HG03575 (cell line): ENCODE results near the gene HSF2BP.
"Not testable (repeated sequence)": the region's sequence is repeated elsewhere in the genome, so short reads cannot be mapped to it uniquely, and the experiment has no call there.

Source experiments
- ATAC-seq: cut with Tn5 transposase; IDR thresholded peaks from one replicate; pipeline ENCODE4 v1.9.1; 2021; ENCODE audit not compliant: unreplicated experiment, insufficient number of reproducible peaks, low FRiP score; ENCODE audit errors: extremely low read depth

HSF2BP gene

DNA sequence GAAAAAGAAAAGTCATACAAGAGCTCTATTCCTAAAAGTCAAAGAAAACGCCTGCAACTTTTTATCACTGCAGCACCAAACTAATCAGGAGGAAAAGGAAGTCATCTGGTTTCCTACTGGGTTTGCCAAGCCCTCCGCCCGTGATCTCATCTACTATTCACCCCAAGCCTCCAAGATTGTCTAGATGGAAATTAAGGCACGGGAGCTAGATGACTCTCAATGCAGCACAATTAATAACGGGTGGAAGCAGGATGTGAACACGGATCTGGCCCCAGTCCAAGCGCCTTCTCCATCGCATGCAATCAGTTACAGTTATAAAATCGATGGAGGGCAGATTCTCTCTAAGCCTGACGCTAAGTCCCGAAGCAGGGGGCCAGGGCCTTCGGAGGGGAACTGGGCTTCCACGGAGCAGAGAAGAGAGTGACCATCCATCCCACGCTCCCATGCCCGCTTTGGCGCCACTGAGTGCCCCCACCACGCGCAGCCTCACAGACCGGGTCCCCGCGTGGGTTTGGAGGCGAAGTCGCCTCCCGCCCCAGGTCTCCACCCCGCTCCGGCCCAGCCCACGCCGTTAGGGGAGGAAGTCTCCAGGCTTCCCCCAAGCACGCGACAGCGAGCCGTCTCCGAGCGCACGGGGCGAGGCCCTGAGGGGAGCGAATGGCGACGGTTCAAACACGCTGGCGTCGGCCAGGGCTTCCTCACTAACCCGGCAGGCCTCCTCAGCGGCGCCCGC is 1.8 kb downstream of the HSF2BP start:
- no peak for ATAC-seq

DNA sequence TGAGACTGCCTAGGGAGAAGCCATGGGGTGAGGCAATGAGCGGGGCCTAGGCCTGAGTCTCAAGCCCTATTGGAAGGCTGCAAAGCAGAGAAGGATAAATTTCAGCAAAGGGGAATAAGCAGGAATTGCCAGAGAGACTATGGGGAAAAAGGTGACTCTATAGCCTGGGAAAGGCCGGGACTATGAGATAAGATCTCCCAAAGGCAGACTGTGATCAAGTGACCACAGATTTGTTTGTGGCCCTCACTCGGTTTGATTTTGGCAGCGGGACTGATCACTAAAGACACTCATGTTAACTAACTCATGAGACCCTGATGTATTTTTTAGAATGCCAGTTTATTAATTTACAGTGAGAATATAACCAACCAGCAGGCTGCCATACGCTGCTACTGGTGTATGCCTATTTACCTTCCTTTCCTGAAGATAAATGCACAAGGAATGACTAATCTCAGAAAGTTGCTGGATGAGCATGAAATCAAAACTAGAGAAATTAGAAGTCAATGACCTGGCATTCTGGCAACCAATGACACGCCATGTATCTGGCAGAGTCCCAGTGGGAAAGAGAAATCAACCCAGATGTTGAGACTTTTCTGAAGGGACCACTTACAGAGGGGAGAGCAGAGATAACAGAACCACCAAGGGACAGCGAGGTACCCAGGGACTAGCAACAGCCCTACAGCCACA is 4.3 kb downstream of the HSF2BP start:
- ATAC-seq: no peak

DNA sequence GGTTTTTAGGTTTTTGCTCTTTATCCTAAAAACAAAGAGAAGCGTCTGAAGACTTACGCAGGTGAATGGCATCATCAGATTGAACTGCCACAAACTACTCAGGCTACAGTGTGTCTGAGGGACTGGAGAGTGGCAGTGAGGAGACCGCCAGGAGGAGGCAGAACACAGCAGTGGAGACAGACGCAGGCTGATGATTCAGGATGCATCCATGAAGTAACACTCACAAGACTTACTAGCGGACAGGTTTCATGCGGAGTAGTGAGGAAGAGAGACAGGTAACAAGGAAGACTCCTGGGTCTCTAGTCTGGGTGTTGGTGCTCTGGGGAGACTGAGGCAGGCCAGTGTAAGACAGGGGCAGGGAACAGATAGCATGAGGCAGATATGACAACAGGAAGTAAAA is 5.7 kb downstream of the HSF2BP start:
- ATAC-seq: no peak

DNA sequence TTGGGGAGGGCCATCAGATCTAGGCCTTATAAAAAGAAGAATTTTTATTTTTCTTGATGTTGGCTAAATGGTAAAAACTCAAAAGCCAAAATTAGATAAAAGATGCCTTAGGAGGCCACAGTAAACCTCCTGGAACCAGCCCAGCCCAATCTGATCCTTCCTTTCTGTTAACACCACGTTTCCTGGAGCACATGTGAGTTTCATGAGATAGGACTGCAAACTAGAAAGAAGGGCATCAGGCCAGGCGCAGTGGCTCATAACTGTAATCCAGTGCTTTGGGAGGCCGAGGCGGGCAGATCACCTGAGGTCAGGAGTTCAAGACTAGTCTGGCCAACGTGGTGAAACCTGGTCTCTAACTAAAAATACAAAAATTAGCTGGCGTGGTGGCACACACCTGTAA is 6.7 kb downstream of the HSF2BP start:
- ATAC-seq: no peak

DNA sequence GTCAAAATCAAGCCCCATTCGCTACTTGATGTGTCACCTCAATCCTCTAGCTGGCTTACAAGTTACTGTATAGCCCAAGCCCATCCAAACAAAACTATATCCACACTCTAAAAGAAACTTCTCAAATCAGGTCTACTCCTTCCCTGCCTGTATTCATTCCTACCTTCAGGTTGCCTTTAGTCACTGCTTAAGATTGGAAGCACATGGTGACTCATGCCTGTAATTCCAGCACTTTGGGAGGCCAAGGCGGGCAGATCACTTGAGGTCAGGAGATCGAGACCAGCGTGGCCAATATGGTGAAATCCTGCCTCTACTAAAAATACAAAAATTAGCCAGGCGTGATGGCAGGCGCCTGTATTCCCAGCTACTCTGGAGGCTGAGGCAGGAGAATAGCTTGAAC is 7.4 kb downstream of the HSF2BP start:
- not testable (repeated sequence) for ATAC-seq

DNA sequence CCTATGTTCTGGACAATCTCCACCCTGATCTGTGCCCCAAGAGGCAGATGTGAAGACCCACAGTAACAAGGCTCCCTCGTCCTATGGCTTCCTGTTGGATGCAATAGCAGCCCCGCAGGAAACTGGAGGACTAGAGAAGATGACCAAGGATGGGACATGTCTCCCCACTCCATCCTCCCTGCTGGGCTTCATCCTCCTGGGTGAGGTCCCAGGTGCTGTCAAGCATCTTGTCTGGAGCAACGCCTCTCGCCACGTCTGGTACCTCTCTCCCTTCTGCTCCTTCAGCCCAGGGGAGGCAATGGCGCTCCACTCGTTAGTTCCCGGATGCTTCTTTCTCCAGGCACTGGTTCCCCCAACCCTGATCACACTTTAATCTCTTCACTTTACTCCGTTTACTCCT is 11.1 kb downstream of the HSF2BP start:
- ATAC-seq: no peak

DNA sequence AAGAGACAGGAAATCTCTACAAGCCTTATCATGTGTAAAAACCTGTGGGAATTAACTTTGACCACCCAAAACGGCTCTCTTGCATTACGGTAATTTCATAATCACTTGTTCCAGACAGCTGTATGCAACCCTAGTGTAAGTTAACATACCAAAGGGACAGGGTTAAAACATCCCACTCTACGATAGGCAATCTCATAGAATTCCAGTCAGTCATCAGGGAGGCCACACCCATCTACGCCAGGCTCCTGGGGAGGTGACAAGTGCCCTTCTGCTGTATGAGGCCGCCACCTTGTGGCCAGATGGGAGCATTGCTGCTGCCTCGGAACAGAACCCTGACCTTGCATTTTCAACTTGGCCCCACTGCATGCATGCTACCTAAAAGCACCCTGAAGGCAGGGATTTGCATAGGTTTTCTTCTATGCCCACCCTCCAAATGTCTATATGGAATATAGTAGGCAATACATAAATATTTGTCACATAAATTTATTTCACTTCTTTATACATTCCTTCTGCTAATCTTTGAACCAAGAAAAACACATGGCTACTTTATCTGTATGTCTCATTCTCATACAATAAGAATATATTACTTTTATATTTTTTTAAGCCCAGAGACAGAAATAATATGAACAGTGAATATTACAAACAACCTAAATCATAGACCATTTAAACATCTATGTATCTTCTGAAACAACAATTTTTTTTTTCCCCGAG is 12.6 kb downstream of the HSF2BP start:
- ATAC-seq: no peak

DNA sequence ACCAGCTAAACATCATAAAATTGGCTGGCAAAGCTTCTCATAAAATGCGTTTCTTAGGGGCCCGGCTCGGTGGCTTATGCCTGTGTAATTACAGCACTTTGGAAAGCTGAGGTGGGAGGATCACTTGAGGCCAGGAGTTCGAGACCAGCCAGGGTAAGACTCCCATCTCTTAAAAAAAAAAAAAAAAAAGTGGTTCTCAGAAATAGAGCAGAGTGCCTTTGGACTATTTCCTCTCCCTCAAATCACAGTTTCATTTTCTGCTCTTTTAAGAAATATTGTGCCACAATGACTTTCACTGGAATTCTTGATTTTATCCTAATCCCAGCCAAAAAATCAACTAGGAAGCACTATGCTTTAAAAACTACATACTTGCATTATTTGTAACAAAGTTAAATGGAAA is 13.3 kb downstream of the HSF2BP start:
- no peak for ATAC-seq

DNA sequence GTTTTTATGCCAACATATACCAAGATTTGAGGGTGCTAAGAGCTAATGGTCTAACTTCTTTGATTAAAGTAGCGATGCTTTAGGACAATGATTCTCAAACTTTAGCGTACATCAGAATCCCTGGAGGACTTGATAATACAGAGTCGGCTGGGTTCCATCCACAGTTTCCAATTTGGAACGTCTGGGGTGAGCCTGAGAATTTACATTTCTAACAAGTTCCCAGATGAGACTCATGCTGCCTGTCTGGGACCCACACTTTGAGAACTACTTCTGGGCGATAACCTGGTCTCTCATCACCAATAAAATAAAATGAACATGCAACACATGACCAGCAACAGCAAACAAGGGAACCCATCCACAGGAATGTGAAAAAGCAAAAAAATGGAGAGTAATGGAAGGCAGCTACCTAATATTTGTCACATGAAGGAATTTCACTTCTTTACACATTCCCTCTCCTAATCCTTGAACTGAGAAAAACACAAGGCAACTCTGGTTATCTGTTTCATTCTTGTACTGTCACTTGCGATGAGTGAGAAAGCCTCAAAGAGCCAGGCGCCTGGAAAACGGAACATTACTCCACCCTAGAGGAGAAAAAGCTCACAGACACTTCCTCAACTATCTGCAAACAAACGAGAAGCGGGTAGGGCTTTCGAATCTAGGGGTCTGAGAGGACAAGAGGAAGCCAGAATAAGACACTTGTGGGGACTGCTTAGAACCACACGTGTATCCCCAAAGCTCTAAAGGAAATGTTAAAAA is 14.0 kb downstream of the HSF2BP start:
- ATAC-seq: no peak

DNA sequence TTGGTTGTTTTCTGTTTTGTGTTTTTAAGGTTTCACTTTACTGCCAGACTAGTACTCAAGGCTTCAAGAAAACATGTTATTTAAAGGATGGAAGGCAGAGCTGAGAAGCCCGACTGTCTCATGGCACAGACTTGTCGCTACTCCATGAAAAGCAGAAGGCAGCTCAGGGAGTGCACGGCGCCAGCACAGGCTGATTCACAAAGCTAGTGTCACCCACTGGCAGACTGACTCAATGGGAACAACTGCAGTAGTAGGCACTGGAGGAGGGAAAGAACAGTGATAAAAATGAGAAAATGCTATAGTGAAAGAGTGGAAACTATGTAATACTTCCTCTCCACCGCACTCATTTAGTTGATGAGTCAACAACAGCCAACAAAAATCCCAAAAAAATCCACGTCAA is 14.7 kb downstream of the HSF2BP start:
- no peak for ATAC-seq

DNA sequence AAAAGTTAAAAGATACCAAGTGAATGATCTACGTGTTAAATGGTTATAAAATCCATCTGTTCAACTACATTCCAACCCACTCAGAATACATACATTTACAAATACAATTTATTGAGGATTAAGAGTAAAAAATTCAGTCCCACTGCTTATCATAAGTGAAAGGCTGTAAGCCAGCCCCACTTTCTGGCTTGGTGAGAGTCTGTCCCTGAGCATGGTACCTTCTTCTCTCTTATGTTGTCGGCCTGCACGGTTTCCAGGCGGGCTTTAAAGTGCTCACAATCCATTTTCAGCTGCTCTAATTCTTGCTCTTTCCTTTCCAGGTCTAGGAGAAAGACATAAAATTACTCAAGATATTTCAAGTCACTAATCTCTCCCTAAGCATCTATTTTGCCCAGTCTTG is 15.2 kb downstream of the HSF2BP start:
- ATAC-seq: no peak

DNA sequence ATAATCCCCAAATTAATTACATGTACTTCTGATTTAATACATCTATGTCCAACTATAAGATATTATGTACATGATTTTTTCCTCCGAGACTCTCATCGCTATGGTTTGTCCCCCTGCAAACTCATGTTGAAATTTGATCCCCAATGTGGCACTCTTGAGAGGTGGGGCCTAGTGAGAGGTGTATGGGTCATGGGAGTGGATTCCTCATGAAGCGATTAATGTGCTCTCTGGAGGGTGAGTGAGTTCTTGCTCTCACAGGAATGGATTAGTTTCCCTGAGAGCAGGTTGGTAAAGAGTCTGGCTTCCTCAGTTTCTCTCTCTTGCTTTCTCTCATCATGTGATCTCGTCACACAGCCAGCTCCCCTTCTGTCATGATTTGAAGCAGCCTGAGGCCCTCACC is 16.1 kb downstream of the HSF2BP start:
- no peak for ATAC-seq

DNA sequence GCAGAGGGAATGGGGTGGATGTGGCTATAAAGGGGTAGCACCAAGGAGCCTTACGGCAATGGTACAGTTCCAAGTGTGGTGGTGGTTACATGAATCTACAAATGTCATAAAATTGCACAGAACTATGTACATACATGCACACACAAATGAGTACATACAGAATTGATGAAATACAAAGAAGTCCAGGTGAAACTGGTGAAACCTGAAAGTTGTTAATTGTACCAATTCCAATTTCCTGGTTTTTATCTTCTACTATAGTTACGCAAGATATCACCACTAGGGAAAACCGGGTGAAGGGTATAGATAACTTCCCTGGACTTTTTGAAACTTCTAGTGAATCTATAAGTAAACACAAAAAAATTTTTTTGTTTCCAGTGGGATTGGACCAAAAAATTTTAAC is 18.9 kb downstream of the HSF2BP start:
- ATAC-seq: no peak

DNA sequence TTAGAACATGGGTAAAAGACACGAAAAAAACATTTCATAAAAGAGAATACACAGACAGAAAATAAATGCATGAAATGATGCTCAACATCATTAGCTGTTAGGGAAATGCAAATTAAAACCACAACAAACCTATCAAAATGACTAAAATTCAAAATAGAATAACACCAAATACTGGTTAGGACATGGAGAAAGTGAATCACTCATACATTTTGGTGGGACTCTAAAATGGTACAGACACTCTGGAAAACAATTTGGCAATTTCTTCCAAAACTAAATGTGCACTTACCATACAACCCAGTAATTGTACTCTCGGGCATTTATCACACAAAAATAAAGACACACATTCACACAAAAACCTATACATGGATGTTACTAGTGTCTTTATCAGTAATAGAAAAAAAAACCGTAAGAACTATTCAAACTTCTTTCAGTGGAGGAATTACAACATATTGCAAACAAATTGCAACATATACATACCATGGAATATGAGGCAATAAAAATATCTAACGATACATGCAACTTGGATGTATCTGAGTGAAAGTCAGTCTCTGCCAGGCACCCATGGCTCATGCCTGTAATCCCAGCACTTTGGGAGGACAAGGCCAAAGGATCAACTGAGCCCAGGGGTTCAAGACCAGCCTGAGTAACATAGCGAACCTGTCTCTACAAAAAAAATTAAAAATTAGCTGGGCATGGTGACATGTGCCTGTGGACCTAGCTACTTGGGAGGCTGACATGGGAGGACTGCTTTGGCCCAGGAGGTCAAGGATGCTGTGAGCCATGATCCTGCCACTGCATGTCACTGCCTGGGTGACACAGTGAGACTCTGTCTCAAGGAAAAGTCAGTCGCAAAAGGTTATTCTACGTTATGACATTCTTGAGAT is 19.6 kb downstream of the HSF2BP start:
- ATAC-seq: no peak

DNA sequence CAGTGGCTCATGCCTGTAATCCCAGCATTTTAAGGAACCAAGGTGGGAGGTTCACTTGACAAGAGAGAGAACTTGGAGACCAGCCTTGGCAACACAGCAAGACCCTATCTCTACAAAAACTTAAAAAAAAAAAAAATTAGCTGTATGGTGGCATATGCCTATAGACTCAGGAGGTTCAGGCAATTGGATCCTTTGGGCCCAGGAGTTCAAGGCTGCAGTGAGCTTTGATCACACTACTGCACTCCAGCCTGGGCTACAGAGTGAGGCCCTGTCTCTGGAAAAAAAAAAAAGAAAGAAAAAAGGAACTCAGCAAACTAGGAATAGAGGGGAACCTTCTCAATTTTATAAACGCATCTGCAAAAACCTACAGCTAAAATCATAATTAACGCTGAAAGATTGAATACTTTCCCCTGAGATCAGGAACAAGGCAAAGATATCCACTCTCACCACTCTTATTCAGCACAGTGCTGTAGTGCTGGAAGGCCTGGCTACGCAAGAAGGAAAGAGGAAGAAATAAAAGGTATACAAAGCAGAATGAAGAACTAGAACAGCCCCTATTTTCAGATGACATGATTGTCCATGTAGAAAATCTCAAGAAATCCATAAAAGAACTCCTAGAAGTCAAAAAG is 21.6 kb downstream of the HSF2BP start:
- no peak for ATAC-seq

DNA sequence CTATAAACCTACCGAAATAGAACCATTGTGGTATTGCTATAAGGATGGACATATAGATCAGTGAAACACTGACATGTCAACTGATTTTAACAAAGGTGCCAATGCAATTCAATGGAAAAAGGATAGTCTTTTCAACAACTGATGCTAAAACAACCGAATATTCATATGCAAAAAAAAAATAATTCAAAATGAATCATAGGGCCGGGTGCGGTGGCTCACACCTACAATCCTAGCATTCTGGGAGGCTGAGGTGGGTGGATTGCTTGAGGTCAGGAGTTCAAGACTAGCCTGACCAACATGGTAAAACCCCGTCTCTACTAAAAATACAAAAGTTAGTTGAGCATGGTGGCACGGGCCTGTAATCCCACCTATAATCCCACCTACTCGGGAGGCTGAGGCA is 23.9 kb downstream of the HSF2BP start:
- ATAC-seq: no peak

DNA sequence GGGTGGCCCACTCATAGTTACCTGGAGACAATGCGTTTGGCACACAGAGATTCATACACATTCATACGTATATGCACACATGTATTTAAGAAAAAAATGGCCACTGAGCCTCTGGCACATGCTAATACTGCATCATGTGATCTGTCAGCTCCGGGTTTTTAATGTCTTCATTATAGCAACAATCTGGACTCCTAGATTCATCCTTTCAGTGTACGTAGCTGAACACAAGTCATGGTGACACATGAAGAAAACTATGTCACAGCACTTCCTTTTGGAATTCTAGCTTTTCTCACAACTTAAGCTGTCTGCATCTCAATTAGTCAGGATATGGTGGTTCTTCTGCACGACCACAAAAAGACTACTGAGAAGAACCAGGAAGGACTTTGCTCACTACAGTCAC is 24.7 kb downstream of the HSF2BP start:
- no peak for ATAC-seq

DNA sequence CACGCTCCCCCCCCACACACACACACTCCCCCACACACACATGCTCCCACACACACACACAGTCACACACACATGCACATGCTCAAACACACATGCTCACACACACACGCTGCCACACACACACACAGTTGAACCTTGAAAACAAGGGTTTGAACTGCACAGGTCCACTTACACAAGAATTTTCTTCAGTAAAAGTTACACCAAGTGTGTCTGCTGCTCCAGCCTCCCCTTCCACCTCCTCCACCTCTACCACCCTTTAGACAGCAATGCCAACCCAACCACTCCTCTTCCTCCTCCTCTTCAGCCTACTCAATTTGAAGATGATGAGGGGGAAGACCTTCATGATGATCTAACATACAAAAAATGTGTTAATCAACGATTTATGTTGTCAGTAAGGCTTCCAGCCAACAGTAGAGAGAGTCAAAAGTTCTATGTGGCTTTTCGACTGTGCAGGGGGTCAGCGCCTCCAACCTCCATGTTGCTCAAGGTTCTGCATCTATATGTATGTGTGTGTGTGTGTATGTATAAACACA is 26.8 kb downstream of the HSF2BP start:
- no peak for ATAC-seq
